A549 (cell line): Measurements from ENCODE around the gene KRT79.

Experiments used
- BHLHE40 ChIP-seq: IDR thresholded peaks from 2 replicates; pipeline ENCODE4 v1.6.1; 2012; ENCODE audit warnings: low read depth, low read length, inconsistent platforms
- EP300 ChIP-seq, 2 experiments: fragments of >200 bp; sonication (Bioruptor Twin); formaldehyde crosslinking; IDR thresholded peaks; 2 replicates in 1 of 2; 3 replicates in 1 of 2; pipeline ENCODE4 v1.6.1; 2016 to 2017
- GATA3 ChIP-seq: IDR thresholded peaks from 2 replicates; pipeline ENCODE4 v1.6.1; 2012; ENCODE audit warnings: borderline replicate concordance
- POLR2A ChIP-seq: IDR thresholded peaks from 2 replicates; pipeline ENCODE4 v1.6.1; 2012; ENCODE audit warnings: mild to moderate bottlenecking, low read length
- RAD21 ChIP-seq, 2 experiments: fragments of >200 bp in 1 of 2; sonication (Bioruptor Twin) in 1 of 2; formaldehyde crosslinking in 1 of 2; IDR thresholded peaks in 1 of 2; conservative IDR thresholded peaks in 1 of 2; 2 replicates in 1 of 2; 3 replicates in 1 of 2; pipeline ENCODE4 v1.6.1; 2012 to 2018; ENCODE audit warnings: inconsistent platforms in 1 of 2
- ZFP36 ChIP-seq: fragments of 450-650 bp; IDR thresholded peaks from 2 replicates; pipeline ENCODE4 v1.6.1; 2014; ENCODE audit warnings: borderline replicate concordance; ENCODE audit not compliant: partially characterized antibody
- TF ChIP-seq, protein P1 (sequence below): fragments of >200 bp; sonication (Bioruptor Twin); formaldehyde crosslinking; IDR thresholded peaks from 3 replicates; pipeline ENCODE4 v1.5.1; 2016
- TF ChIP-seq, protein P2 (sequence below): fragments of 150-350 bp; IDR thresholded peaks from 2 replicates; pipeline ENCODE4 v1.6.1; 2014; ENCODE audit warnings: low read depth, mild to moderate bottlenecking, low read length
- TF ChIP-seq, protein P3 (sequence below): IDR thresholded peaks from 2 replicates; pipeline ENCODE4 v1.6.1; 2012
- TF ChIP-seq, protein P4 (sequence below): fragments of 200-600 bp; sonication (generic); IDR thresholded peaks from 2 replicates; pipeline ENCODE4 v1.6.1; 2016; ENCODE audit warnings: antibody characterized with exemption, mild to moderate bottlenecking, moderate library complexity

DNA sequence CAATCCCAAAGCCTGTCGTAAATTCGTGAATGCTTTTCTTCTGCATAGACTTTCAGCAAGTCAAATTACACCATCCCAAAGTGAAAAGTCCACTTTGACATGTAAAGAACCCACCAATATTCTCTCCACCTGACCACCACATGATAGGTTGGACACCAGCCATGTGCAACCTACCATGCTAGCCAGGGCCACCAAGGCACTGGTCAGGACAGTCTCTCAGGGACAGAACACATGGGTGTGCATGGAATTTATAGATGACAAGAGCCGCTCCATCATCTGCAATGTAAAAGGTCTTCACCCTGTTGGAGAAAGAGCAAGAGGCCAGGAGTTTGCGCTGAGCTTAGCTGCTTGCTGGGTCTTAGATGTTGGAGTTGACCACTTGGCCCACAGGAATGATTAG lies 51.6 kb downstream of the KRT79 start:
- TF ChIP-seq POLR2A (no peak), GATA3 (no peak), EP300 (IDR thresholded peaks at IDR 0.05) (no peak), ZFP36 (no peak), BHLHE40 (no peak), RAD21 (conservative IDR thresholded peaks at IDR 0.05 in 1 of 2, IDR thresholded peaks at IDR 0.05 in 1 of 2) (no peak)
- TF ChIP-seq, protein P1, sequence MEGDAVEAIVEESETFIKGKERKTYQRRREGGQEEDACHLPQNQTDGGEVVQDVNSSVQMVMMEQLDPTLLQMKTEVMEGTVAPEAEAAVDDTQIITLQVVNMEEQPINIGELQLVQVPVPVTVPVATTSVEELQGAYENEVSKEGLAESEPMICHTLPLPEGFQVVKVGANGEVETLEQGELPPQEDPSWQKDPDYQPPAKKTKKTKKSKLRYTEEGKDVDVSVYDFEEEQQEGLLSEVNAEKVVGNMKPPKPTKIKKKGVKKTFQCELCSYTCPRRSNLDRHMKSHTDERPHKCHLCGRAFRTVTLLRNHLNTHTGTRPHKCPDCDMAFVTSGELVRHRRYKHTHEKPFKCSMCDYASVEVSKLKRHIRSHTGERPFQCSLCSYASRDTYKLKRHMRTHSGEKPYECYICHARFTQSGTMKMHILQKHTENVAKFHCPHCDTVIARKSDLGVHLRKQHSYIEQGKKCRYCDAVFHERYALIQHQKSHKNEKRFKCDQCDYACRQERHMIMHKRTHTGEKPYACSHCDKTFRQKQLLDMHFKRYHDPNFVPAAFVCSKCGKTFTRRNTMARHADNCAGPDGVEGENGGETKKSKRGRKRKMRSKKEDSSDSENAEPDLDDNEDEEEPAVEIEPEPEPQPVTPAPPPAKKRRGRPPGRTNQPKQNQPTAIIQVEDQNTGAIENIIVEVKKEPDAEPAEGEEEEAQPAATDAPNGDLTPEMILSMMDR: no peak
- TF ChIP-seq, protein P2, sequence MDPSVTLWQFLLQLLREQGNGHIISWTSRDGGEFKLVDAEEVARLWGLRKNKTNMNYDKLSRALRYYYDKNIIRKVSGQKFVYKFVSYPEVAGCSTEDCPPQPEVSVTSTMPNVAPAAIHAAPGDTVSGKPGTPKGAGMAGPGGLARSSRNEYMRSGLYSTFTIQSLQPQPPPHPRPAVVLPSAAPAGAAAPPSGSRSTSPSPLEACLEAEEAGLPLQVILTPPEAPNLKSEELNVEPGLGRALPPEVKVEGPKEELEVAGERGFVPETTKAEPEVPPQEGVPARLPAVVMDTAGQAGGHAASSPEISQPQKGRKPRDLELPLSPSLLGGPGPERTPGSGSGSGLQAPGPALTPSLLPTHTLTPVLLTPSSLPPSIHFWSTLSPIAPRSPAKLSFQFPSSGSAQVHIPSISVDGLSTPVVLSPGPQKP: no peak
- TF ChIP-seq, protein P3, sequence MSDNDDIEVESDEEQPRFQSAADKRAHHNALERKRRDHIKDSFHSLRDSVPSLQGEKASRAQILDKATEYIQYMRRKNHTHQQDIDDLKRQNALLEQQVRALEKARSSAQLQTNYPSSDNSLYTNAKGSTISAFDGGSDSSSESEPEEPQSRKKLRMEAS: no peak
- TF ChIP-seq, protein P4, sequence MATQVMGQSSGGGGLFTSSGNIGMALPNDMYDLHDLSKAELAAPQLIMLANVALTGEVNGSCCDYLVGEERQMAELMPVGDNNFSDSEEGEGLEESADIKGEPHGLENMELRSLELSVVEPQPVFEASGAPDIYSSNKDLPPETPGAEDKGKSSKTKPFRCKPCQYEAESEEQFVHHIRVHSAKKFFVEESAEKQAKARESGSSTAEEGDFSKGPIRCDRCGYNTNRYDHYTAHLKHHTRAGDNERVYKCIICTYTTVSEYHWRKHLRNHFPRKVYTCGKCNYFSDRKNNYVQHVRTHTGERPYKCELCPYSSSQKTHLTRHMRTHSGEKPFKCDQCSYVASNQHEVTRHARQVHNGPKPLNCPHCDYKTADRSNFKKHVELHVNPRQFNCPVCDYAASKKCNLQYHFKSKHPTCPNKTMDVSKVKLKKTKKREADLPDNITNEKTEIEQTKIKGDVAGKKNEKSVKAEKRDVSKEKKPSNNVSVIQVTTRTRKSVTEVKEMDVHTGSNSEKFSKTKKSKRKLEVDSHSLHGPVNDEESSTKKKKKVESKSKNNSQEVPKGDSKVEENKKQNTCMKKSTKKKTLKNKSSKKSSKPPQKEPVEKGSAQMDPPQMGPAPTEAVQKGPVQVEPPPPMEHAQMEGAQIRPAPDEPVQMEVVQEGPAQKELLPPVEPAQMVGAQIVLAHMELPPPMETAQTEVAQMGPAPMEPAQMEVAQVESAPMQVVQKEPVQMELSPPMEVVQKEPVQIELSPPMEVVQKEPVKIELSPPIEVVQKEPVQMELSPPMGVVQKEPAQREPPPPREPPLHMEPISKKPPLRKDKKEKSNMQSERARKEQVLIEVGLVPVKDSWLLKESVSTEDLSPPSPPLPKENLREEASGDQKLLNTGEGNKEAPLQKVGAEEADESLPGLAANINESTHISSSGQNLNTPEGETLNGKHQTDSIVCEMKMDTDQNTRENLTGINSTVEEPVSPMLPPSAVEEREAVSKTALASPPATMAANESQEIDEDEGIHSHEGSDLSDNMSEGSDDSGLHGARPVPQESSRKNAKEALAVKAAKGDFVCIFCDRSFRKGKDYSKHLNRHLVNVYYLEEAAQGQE: no peak
